Measurements from ENCODE around the gene TBC1D5.
"Not testable (repeated sequence)": the region's sequence is repeated elsewhere in the genome, so short reads cannot be mapped to it uniquely, and the experiment has no call there.

The TBC1D5 gene

DNA sequence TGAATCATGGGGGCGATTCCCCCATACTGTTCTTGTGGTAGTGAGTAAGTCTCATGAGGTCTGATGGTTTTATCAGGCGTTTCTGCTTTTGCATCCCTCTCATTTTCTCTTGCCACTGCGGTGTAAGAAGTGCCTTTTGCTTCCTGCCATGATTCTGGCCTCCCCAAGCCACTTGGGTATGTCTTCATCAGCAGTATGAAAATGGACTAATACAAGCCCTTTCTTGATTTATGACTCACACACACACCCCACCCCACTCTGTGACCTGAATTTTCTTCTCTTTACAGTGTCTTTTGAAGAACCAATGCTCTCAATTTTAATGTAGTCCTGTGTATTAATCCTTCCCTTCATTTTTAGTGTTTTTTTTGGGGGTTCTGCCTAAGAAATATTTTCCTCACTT, 612.9 kb downstream of the TBC1D5 start:
- no peak for DNase-seq

DNA sequence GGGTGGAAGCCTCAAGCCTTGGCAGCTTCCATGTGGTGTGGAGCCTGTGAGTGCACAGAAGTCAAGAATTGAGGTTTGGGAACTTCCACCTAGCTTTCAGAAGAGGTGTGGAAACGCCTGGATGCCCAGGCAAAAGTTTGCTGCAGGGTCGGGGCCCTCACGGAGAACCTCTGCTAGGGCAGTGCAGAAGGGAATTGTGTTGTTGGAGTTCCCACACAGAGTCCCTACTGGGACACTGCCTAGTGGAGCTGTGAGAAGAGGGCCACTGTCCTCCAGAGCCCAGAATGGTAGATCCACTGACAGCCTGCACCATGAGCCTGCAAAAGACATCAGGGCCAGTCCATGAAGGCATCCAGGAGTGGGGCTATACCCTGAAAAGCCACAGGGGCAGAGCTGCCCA, 613.8 kb downstream of the TBC1D5 start:
- not testable (repeated sequence) for DNase-seq

DNA sequence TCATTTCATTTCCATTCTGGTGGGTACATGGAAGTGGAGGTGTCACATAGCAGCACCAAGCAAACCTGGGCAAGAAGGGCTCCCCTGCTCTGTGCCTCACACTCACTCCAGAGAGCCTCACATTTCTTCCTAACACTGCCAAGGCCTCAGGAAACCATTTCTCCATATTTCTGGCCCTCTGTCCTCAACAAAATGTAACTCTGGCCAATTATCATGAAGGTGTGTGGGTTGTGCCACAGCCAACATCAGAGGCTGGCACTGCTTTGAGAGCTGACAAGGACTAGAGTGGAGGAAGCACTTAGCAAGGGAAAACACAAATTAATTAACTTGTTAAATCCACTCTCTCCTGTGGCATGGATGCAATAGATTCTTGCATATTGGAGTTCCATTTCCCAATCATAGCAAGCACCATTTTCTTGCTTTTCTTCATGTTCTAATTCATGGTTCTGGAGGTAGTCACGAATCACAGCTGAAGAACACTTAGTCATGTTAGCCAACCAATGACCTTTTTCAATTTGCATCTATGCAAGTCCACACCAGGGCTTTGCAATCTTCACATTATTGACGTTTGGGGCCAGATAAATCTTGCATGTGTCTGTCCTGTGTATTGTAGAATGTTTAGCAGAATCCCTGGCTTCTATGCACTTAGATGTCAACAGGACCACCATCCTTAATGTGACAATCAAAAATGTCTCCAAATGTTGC, 616.5 kb downstream of the TBC1D5 start:
- DNase-seq = no peak

DNA sequence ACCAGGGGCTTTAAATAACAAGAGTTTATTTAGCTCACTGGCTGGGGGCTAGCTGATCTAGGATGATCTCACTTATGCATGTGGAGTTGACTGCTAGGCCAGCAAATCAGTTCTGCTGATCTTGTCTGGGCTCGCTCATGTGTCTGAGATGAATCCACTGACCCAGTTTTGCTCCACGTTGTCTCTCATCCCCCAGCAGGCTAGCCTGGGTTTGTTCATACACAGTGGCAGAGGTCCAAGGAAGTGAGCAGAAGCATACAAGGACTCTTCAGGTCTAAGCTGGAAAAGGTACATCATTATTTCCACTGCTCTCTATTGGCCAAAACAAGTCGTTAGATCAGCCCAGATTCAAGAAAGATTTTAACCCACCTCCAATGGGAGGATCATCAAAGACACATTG, 619.7 kb downstream of the TBC1D5 start:
- DNase-seq = no peak

DNA sequence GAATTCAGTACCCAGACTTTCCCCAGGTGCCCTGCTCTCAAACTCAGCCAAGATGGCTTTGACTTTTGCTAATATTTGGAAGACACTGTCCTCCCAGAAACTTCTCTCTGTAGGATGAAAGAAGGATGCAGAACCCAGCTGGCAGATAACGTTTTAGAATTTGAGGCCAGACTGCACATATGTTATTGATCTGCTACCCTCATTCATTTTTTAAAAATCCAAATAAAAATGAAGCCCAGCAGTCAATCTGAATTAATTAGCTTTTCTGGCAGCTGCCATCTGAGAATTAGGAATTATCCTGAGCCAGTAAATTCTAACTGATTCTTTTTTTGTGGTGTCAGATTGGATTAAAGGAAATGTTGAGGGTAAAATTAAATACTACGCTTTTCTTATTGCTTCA, 621.1 kb downstream of the TBC1D5 start:
- DNase-seq = no peak

DNA sequence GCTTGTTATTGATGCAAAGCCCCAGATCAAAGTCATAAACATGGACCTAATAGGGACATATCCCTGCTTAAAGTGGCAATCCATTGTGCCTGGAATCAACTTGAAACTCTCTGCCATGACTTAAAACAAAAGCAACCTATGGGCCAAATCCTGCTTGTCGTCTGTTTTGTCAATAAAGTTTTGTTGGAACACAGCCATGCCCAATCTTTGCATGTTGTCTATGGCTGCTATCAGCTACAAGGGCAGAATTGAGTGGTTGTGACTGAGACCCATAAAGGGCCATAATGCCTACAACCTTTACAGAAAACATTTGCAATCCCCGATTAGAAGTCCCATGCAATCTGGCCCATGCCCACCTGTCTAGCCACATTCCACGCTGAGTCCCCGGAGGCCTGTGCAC, 622.3 kb downstream of the TBC1D5 start:
- DNase-seq = no peak

DNA sequence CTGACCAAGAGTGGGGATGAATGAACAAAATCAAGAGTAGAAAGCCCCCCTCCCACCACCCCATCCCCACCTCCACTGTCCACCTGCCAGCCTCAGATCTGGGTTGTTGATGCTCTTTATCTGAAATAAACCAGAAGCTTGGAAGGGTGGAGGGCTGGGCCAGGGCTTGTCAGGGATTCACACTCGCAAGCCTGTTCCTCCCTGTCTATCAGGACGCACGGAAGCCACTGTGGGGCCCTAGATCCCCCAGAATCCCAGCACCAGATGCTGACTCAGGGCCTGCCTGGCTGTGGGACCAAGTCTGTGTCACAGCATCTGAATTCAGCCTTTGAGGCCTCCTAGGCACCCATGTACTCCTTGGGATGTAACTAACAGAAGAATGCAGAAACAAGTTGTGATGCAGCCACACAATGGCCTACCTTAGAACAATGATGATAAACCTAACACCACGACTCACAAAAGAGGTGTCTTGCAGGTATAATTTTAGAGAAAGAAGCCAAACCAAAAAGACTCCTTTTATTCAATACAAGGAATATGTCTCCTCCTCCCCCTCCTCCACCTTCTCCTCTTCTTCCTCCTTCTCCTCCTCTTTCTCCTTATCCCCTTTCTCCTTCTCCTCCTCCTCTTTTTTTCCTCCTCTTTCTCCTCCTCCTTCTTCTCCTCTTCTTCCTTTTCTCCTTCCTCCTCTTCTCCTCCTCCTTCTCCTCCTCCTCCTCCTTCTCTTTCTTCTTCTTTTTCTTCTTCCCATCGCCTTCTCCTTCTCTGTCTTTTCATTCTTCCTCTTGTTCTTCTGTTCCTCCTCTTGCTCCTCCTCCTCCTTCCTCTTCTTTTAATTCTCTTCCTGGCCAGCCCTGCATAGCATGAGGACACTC, 623.0 kb downstream of the TBC1D5 start:
- DNase-seq = no peak

DNA sequence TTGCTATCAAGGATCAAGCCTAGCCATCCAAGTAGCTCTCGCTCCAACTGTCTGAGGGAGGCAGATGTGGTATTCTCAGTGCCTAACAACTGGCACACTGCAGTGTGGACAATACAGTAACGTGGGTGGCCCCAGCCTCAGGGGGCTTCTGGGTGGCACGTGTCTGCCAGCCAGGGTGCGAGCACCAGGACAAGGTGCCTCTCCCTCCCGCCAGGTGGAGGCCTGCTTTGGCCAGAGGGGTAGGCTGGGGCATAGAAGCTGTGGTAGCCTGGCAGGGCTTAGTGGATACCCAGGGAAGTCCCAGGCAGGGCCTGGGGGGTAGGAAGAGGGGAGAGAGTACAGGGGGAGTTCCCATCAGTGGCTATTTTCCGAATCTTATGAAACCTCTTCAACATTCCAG, 623.7 kb downstream of the TBC1D5 start:
- DNase-seq = no peak

DNA sequence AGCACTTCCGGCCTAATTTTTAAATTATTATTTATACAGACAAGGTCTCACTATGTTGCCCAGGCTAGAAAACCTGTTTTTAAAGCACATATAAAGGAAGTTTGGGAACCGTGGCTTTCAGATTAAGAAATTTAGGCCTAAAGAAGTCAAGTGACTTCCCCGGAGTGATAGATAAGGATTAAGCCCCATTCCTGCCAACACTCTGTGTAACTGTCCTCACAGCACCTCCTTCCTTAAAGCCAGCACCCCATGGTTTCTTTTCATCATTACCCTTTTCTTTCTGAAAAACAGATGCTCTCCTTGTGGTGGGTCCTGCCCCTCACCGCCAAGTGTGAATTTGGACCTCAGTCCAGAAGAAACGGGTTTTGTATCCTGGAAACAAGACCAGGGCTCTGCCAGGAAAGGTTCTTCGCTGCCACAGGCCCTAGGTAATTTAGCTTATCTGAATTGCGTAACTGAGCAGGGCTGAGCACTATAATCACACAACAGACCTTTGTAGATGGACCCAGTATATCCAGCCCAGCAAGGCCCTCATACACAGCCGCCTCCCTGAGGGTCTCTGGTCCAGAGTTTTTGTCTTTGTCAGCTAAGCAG, 626.3 kb downstream of the TBC1D5 start:
- DNase-seq = no peak

DNA sequence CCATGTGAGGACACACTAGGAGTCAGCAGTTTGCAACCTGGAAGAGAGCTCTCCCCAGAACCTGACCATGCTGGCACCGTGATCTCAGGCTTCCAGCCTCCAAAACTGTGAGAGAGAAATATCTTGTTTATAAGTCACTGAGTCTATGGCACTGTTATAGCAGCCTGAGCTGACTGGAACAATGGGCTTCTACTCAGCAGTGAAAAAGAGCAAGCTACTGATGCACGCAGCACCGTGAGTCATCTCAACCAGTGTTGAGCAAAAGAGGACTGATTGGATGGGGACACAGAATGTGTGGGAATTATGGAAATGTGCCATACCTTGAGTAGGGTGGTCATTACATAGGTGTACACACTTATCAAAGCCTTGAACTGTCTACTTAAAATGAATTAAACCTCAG, 627.2 kb downstream of the TBC1D5 start:
- DNase-seq = no peak

DNA sequence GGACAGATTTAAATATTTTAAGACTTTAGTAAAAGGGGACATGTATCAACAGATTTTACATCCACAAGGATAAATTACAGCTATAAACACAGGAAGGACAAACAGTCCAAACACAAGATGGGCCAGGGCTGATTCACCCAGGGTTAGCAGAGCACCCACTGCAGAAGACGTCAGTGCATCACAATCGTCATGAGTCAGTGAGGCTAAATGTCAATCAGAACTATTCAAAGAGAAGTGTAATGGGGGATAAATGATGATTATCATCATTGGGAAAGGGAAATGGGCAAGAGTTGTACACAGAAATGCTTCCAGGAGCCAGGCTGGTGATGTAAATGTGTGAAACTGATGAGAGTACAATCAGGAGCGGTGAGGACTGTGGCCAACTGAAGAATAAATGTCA, 630.8 kb downstream of the TBC1D5 start:
- no peak for DNase-seq

DNA sequence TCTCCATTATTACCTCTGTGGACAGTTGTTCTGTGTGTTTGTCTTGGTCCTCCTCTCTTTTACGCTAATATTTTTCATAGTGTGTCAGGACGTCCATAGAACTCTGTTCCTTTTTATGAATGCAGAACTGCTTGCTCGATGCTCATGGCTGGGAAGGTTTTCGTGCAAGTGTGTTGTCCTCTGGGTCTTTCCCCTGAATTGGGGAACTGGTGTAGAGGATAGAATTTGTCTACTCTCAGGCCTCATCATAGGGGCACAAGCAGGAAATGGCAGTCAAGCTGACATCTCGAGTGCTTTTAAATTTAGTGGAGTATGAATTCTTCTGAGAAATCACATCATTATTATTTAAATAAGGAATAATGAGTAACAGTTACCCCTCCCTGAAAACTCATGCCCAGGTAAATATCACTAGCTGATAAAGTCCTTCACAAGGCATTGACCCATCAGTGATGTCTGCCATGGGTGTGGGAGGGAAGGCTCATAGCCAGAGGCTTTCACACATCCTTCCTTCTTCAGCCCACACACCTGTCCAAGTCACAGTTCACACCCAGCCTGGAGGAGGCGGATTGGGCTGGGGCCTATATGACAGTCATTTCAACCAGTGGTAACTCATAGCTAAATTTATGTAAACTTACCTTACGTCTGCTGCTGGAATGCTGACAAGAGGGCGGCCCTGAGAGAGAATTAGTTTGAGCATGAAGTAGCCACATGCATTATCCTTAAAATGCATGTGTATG, 631.6 kb downstream of the TBC1D5 start:
- no peak for DNase-seq
